H1 (cell line): Measurements from ENCODE around the gene AFF4. TPM values are rescaled to one million over a fixed set of nuclear protein-coding genes. Genes with fewer than 3 reads are reported as not detected.

Experiments
- CTCF ChIA-PET: fragments of 300-600 bp; sonication (Branson Sonifier 250); formaldehyde crosslinking; loops from one replicate; lab custom pipeline; 2021; ENCODE audit not compliant: partially characterized antibody; lab: Charles Lee
- POLR2A ChIA-PET: fragments of 300-600 bp; sonication (Branson Sonifier 250); formaldehyde crosslinking; loops from one replicate; lab custom pipeline; 2021; ENCODE audit warnings: inconsistent platforms; ENCODE audit not compliant: partially characterized antibody; lab: Charles Lee
- DNase-seq, 2 experiments: peaks; one replicate each; pipeline versions ENCODE4 v3.0.0 to v3.0.0-alpha.2; 2010 to 2022; ENCODE audit warnings: low spot score in 2 of 2, low read depth in 1 of 2, mixed read lengths in 1 of 2
- FAIRE-seq: peaks from 2 replicates; lab custom pipeline; 2011; peaks lifted over from hg19 to GRCh38; lab: Jason Lieb, UNC
- H2AFZ ChIP-seq: 2 replicates; pipeline ENCODE4 v1.8.1; 2012; ENCODE audit warnings: low read length, inconsistent platforms
- H2AK5ac ChIP-seq: 2 replicates; pipeline ENCODE4 v1.6.1; 2013; ENCODE audit warnings: low read depth, low read length
- H2BK120ac ChIP-seq: replicated peaks from 2 replicates; pipeline ENCODE3; 2013; ENCODE audit warnings: low read depth, low read length, inconsistent platforms
- H2BK12ac ChIP-seq: 2 replicates; pipeline ENCODE4 v1.6.1; 2013; ENCODE audit warnings: low read depth, low read length
- H2BK15ac ChIP-seq: 2 replicates; pipeline ENCODE4 v1.6.1; 2013; ENCODE audit warnings: low read length
- H2BK20ac ChIP-seq: 2 replicates; pipeline ENCODE4 v1.6.1; 2013; ENCODE audit warnings: low read length
- H2BK5ac ChIP-seq: 2 replicates; pipeline ENCODE4 v1.6.1; 2013; ENCODE audit warnings: low read depth, low read length
- H3K14ac ChIP-seq: 2 replicates; pipeline ENCODE4 v1.6.1; 2013; ENCODE audit warnings: inconsistent platforms; ENCODE audit not compliant: insufficient read length
- H3K18ac ChIP-seq: 2 replicates; pipeline ENCODE4 v1.6.1; 2013; ENCODE audit warnings: low read length; ENCODE audit errors: extremely low read depth
- H3K23ac ChIP-seq: 2 replicates; pipeline ENCODE4 v1.6.1; 2013; ENCODE audit warnings: inconsistent platforms; ENCODE audit not compliant: insufficient read length
- H3K23me2 ChIP-seq: 2 replicates; pipeline ENCODE4 v1.6.1; 2013; ENCODE audit warnings: low read depth, low read length
- H3K27ac ChIP-seq: 2 replicates; pipeline ENCODE4 v1.6.1; 2011; ENCODE audit warnings: low read depth, low read length, inconsistent platforms
- H3K27me3 ChIP-seq, 4 experiments: replicated peaks in 1 of 4; 1 replicate in 1 of 4; 2 replicates in 3 of 4; pipeline versions ENCODE4 v1.6.1 to v1.8.1; 2011 to 2013; ENCODE audit warnings: low read length in 3 of 4, mild to moderate bottlenecking in 3 of 4, inconsistent platforms in 2 of 4, mixed read lengths in 2 of 4, moderate library complexity in 1 of 4; ENCODE audit not compliant: control insufficient read depth in 3 of 4, insufficient read depth in 3 of 4; ENCODE audit errors: extremely low read depth in 1 of 4
- H3K36me3 ChIP-seq, 4 experiments: 2 replicates each; pipeline versions ENCODE4 v1.6.1 to v1.8.1; 2011 to 2013; ENCODE audit warnings: mild to moderate bottlenecking in 4 of 4, low read length in 3 of 4, moderate library complexity in 2 of 4, control low read depth in 1 of 4, inconsistent platforms in 1 of 4; ENCODE audit not compliant: insufficient read depth in 4 of 4, control insufficient read depth in 2 of 4
- H3K4ac ChIP-seq: replicated peaks from 2 replicates; pipeline ENCODE3; 2013; ENCODE audit warnings: low read length, low read depth, mixed read lengths, inconsistent platforms; ENCODE audit not compliant: insufficient read length
- H3K4me1 ChIP-seq, 4 experiments: replicated peaks in 1 of 4; 1 replicate in 1 of 4; 2 replicates in 3 of 4; pipeline versions ENCODE4 v1.6.1 to v1.8.1; 2011 to 2013; ENCODE audit warnings: low read length in 3 of 4, inconsistent platforms in 2 of 4, mixed read lengths in 1 of 4; ENCODE audit not compliant: insufficient read depth in 4 of 4, control insufficient read depth in 3 of 4
- H3K4me2 ChIP-seq, 2 experiments: 2 replicates each; pipeline versions ENCODE4 v1.6.1 to v1.8.1; 2011 to 2013; ENCODE audit warnings: low read depth in 2 of 2, low read length in 2 of 2, control low read depth in 1 of 2, inconsistent platforms in 1 of 2, mild to moderate bottlenecking in 1 of 2; ENCODE audit not compliant: insufficient read depth in 1 of 2
- H3K4me3 ChIP-seq, 4 experiments: fragments of 200-600, 300-600 bp in 1 of 4; sonication (generic), shearing (Covaris generic), sonication (Bioruptor Twin) in 1 of 4; 2 replicates each; pipeline versions ENCODE4 v1.5.1 to v1.8.1; 2011 to 2016; ENCODE audit warnings: low read length in 4 of 4, low read depth in 3 of 4, control low read depth in 2 of 4, inconsistent platforms in 2 of 4, mild to moderate bottlenecking in 2 of 4, mixed read lengths in 1 of 4, moderate library complexity in 1 of 4; ENCODE audit not compliant: insufficient read depth in 2 of 4; ENCODE audit errors: extremely low read depth in 1 of 4
- H3K56ac ChIP-seq: replicated peaks from 2 replicates; pipeline ENCODE3; 2013; ENCODE audit warnings: low read depth, mild to moderate bottlenecking, mixed read lengths, low read length, inconsistent platforms; ENCODE audit not compliant: insufficient read length
- H3K79me1 ChIP-seq: 2 replicates; pipeline ENCODE4 v1.6.1; 2013; ENCODE audit warnings: low read depth, low read length, control low read depth
- H3K79me2 ChIP-seq, 2 experiments: 2 replicates each; pipeline versions ENCODE4 v1.6.1 to v1.8.1; 2012 to 2013; ENCODE audit warnings: low read length in 2 of 2, mild to moderate bottlenecking in 2 of 2, inconsistent platforms in 1 of 2; ENCODE audit not compliant: insufficient read depth in 2 of 2, control insufficient read depth in 1 of 2
- H3K9ac ChIP-seq, 4 experiments: replicated peaks in 1 of 4; 1 replicate in 1 of 4; 2 replicates in 3 of 4; pipeline versions ENCODE4 v1.6.1 to v1.8.1; 2011 to 2013; ENCODE audit warnings: low read depth in 3 of 4, low read length in 3 of 4, control low read depth in 2 of 4, mild to moderate bottlenecking in 2 of 4, moderate library complexity in 2 of 4, inconsistent platforms in 1 of 4; ENCODE audit errors: extremely low read depth in 1 of 4
- H3K9me3 ChIP-seq, 2 experiments: 2 replicates each; pipeline versions ENCODE4 v1.6.1 to v1.8.1; 2012 to 2013; ENCODE audit warnings: mild to moderate bottlenecking in 2 of 2, moderate library complexity in 2 of 2, control low read depth in 1 of 2, inconsistent platforms in 1 of 2, low read depth in 1 of 2, low read length in 1 of 2, mixed read lengths in 1 of 2; ENCODE audit not compliant: insufficient read depth in 2 of 2
- H4K20me1 ChIP-seq, 2 experiments: replicated peaks in 1 of 2; 2 replicates each; pipeline versions ENCODE3 to v1.8.1; 2011 to 2013; ENCODE audit warnings: inconsistent platforms in 2 of 2, low read length in 2 of 2, mild to moderate bottlenecking in 1 of 2; ENCODE audit not compliant: insufficient read depth in 2 of 2, control insufficient read depth in 1 of 2
- H4K5ac ChIP-seq: 2 replicates; pipeline ENCODE4 v1.6.1; 2013; ENCODE audit warnings: low read length, low read depth, mixed read lengths, inconsistent platforms; ENCODE audit not compliant: insufficient read length
- H4K8ac ChIP-seq: 2 replicates; pipeline ENCODE4 v1.8.0; 2013; ENCODE audit warnings: mild to moderate bottlenecking, moderate library complexity, low read length, inconsistent platforms; ENCODE audit not compliant: insufficient read depth; ENCODE audit errors: extremely low read depth
- H4K91ac ChIP-seq: replicated peaks from 2 replicates; pipeline ENCODE3; 2013; ENCODE audit warnings: low read length, mixed read lengths, inconsistent platforms; ENCODE audit not compliant: insufficient read length
- GTF2F1 ChIP-seq: IDR thresholded peaks from 2 replicates; pipeline ENCODE4 v1.6.1; 2012; ENCODE audit warnings: low read depth, low read length, improper control_type of control experiment, borderline replicate concordance
- MAFK ChIP-seq: IDR thresholded peaks from 2 replicates; pipeline ENCODE4 v1.6.1; 2012; ENCODE audit warnings: low read depth, mild to moderate bottlenecking, improper control_type of control experiment, low read length
- NRF1 ChIP-seq: IDR thresholded peaks from 2 replicates; pipeline ENCODE4 v1.6.1; 2011; ENCODE audit warnings: mild to moderate bottlenecking, low read depth, low read length, improper control_type of control experiment
- RFX5 ChIP-seq: IDR thresholded peaks from 2 replicates; pipeline ENCODE4 v1.6.1; 2011; ENCODE audit warnings: low read depth, low read length, improper control_type of control experiment, borderline replicate concordance
- RNF2 ChIP-seq: fragments of 200-900, 300-1000 bp; sonication (generic); IDR thresholded peaks from 2 replicates; pipeline ENCODE4 v1.7.1; 2016; ENCODE audit warnings: borderline replicate concordance, low read depth, mild to moderate bottlenecking, antibody characterized with exemption, low read length; ENCODE audit not compliant: poor library complexity, severe bottlenecking; ENCODE audit errors: missing control alignments
- SIX5 ChIP-seq: IDR thresholded peaks from 2 replicates; pipeline ENCODE4 v1.6.1; 2011; ENCODE audit warnings: mild to moderate bottlenecking, low read depth, low read length
- SUZ12 ChIP-seq: fragments of 200-600 bp; sonication (generic); IDR thresholded peaks from 2 replicates; pipeline ENCODE4 v1.6.1; 2012; ENCODE audit warnings: mild to moderate bottlenecking, inconsistent platforms, low read length, moderate library complexity, mixed read lengths
- TEAD4 ChIP-seq: IDR thresholded peaks from 2 replicates; pipeline ENCODE4 v1.6.1; 2012; ENCODE audit warnings: low read depth, low read length, inconsistent platforms, mixed read lengths
- WGBS, 2 experiments: shearing (Covaris generic) in 1 of 2; methylation state at CpG; one replicate each; pipeline versions ENCODE4 v1.1.6 to v1.1.7; 2013 to 2015; ENCODE audit warnings: low lambda C conversion rate in 2 of 2, mixed read lengths in 2 of 2, inconsistent platforms in 1 of 2, low coverage in 1 of 2, missing lambda C conversion rate in 1 of 2; ENCODE audit not compliant: insufficient replicate concordance in 2 of 2, insufficient coverage in 1 of 2, insufficient read length in 1 of 2; ENCODE audit errors: extremely low coverage in 1 of 2, missing lambda C conversion rate in 1 of 2; 5-methylcytosine and 5-hydroxymethylcytosine counted together
- polyA plus RNA-seq, 7 experiments: library from polyadenylated mRNA; depleted of rRNA in 3 of 7; stranded (reverse) in 5 of 7; unstranded in 2 of 7; fragments of >200 nt in 5 of 7; fragments of 200-250 nt in 2 of 7; gene quantifications; 1 replicate in 5 of 7; 2 replicates in 1 of 7; 4 replicates in 1 of 7; pipeline versions ENCODE4 v1.2.1 to v1.2.3, GENCODE V29; 2011 to 2013; ENCODE audit warnings: missing spikeins in 2 of 7, mixed read lengths in 2 of 7
- total RNA-seq: library from RNA; stranded (reverse); fragmentation: NEBNext Ultra II Directional; extraction: Animal tissue kit (Norgen Biotek cat#: 25700); gene quantifications from 2 replicates; pipeline ENCODE4 v1.2.1, GENCODE V29; 2021

AFF4 gene
- total and polyA plus RNA-seq, 2 of the 8 experiments (the other 6 are each of a cell fraction or from before 2014, with no cell fraction given), result 12.0 to 61.4 TPM

DNA sequence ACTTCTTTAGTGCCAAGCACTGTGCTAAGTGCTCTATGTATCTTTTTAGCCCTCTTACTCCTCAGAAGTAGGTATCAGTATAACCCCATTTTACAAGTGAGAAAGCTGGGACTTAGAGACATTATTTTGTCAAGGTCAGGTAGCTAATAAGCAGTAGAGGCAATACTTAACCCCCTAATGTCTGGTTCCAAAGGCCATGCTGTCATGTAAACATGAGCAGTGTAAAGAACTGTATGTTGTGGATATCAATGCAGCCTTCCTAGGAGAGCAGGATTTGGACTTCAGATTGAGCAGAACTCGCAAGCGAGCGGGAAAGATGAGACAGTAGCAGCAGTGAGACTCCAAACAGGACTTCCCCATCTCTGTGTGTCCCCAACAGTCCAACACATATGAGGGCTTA, 129.4 kb downstream of the AFF4 start:
- Histone ChIP-seq H2BK20ac (no peak overlapping the region), H2BK120ac (no peak overlapping the region), H3K36me3 (no peaks in the 10 kb centered on the region), H3K4me2 (no peak overlapping the region), H3K56ac (no peak overlapping the region), H3K18ac (no peak overlapping the region), H3K79me1 (no peaks in the 10 kb centered on the region), H3K23ac (no peak overlapping the region), H4K8ac (no peak overlapping the region), H3K9me3 (no peaks in the 10 kb centered on the region), H3K27me3 (peaks cover 14 to 26% (median 22%) of the 10 kb centered on the region in 4 experiments), H3K14ac (no peak overlapping the region), H4K20me1 (no peaks in the 10 kb centered on the region), H3K4me3 (no peak overlapping the region), H3K27ac (no peak overlapping the region), H3K4ac (no peak overlapping the region), H2BK15ac (no peak overlapping the region), H4K5ac (no peak overlapping the region), H4K91ac (no peak overlapping the region), H3K23me2 (peaks cover 4% of the 10 kb centered on the region; the same call in 1 of the 2 replicates), H3K4me1 (peaks cover 0 to 6% (median 4%) of the 10 kb centered on the region in 4 experiments; a peak in 5 of 7 replicates), H3K9ac (no peak overlapping the region), H2AK5ac (no peak overlapping the region), H2BK12ac (no peak overlapping the region), H2AFZ (no peak overlapping the region), H3K79me2 (no peaks in the 10 kb centered on the region), H2BK5ac (no peak overlapping the region)
- DNase-seq, result no peak
- ChIA-PET CTCF (interaction anchor here (1.1 to 25.6 kb wide), 7 partner anchors 8 to 82 kb away, joined by 3 to 465 read pairs (median 8); partner anchors contain the start of genes CCNI2, GDF9, LEAP2 and UQCRQ), POLR2A (interaction anchor here (1.2 kb wide), 1 partner anchor 130 kb away, joined by 4 read pairs; the partner anchor contains the start of gene AFF4)
- 87% methylated on average over 3 of the region's 3 CpGs; no CpG with 5 or more reads in 1 of the 2 experiments for WGBS, 2 experiments
- FAIRE-seq, result no peak
- TF ChIP-seq RNF2 (no peak), GTF2F1 (no peak), SIX5 (no peak), SUZ12 (no peak), RFX5 (no peak), MAFK (no peak), TEAD4 (no peak), NRF1 (no peak)
